NCI-H1105 treated with DMSO at 0.1 percent for 48 hours (cell line): ENCODE measurements around the gene RHBG.

ENCODE experiments used
- DNase-seq: peaks from one replicate; lab custom pipeline; 2025; lab: John Stamatoyannopoulos, UW

Gene RHBG

GRCh38 chr1:156425943-156426342, 56.9 kb downstream of the RHBG start:
- DNase-seq, result no peak

GRCh38 chr1:156427957-156428356, 58.9 kb downstream of the RHBG start:
- no peak for DNase-seq

GRCh38 chr1:156428746-156429288, 59.8 kb downstream of the RHBG start:
- no peak for DNase-seq

- no peak for DNase-seq
These were observed 60.5 kb downstream of the RHBG start for GRCh38 chr1:156429313-156430060.

- DNase-seq, result no peak
These were observed 61.3 kb downstream of the RHBG start for GRCh38 chr1:156430303-156430702.

GRCh38 chr1:156430866-156431265, 61.9 kb downstream of the RHBG start:
- DNase-seq, result no peak

GRCh38 chr1:156431366-156431765, 62.4 kb downstream of the RHBG start:
- no peak for DNase-seq

- DNase-seq, result no peak
These were observed 63.0 kb downstream of the RHBG start for GRCh38 chr1:156431769-156432668.

- no peak for DNase-seq
These were observed 63.6 kb downstream of the RHBG start for GRCh38 chr1:156432669-156433018.

- no peak for DNase-seq
These were observed 64.0 kb downstream of the RHBG start for GRCh38 chr1:156433032-156433431.

GRCh38 chr1:156433602-156434001, 64.6 kb downstream of the RHBG start:
- no peak for DNase-seq
